GM12878 (cell line): Measurements from ENCODE around the gene PAIP1. TPM values are rescaled to one million over a fixed set of nuclear protein-coding genes. Genes with fewer than 3 reads are reported as not detected.
A peak's percentile ranks its signal among the peaks of the same experiment; 100 is the strongest.

ENCODE experiments used
- ASH2L ChIP-seq: fragments of 300-600, 200-600 bp; sonication (generic); IDR thresholded peaks from 2 replicates; pipeline ENCODE4 v1.6.1; 2017; ENCODE audit warnings: low read depth, mild to moderate bottlenecking, borderline replicate concordance
- CUX1 ChIP-seq: IDR thresholded peaks from 2 replicates; pipeline ENCODE4 v1.6.1; 2012; ENCODE audit warnings: improper control_type of control experiment, low read depth, low read length; ENCODE audit not compliant: insufficient replicate concordance
- GABPA ChIP-seq: IDR thresholded peaks from 2 replicates; pipeline ENCODE4 v1.6.1; 2014; ENCODE audit warnings: antibody characterized with exemption, low read depth, mild to moderate bottlenecking, inconsistent platforms
- HCFC1 ChIP-seq: fragments of 150-350 bp; IDR thresholded peaks from 2 replicates; pipeline ENCODE4 v1.6.1; 2014; ENCODE audit warnings: low read length
- IKZF2 ChIP-seq, 2 experiments: fragments of 450-650 bp; IDR thresholded peaks; 2 replicates each; pipeline ENCODE4 v1.6.1; 2017; ENCODE audit warnings: mild to moderate bottlenecking in 2 of 2, moderate library complexity in 2 of 2
- IRF5 ChIP-seq: fragments of 450-650 bp; IDR thresholded peaks from 2 replicates; pipeline ENCODE4 v1.6.1; 2017; ENCODE audit warnings: borderline replicate concordance
- JUNB ChIP-seq: IDR thresholded peaks from 2 replicates; pipeline ENCODE4 v1.6.1; 2016; ENCODE audit warnings: antibody characterized with exemption, mild to moderate bottlenecking
- JUND ChIP-seq: IDR thresholded peaks from 2 replicates; pipeline ENCODE4 v1.6.1; 2012; ENCODE audit warnings: low read depth, mild to moderate bottlenecking, low read length, improper control_type of control experiment, moderate library complexity
- MEF2A ChIP-seq: IDR thresholded peaks from 2 replicates; pipeline ENCODE4 v1.6.1; 2011; ENCODE audit warnings: low read depth, mild to moderate bottlenecking, low read length, moderate library complexity; ENCODE audit not compliant: insufficient read depth
- NFIC ChIP-seq: IDR thresholded peaks from 2 replicates; pipeline ENCODE4 v1.6.1; 2012; ENCODE audit warnings: low read depth, mild to moderate bottlenecking, inconsistent platforms, low read length, moderate library complexity
- POLR2A ChIP-seq: IDR thresholded peaks from 2 replicates; pipeline ENCODE4 v1.6.1; 2011; ENCODE audit warnings: low read depth, mild to moderate bottlenecking, low read length
- POLR2AphosphoS5 ChIP-seq: IDR thresholded peaks from 2 replicates; pipeline ENCODE4 v1.6.1; 2011; ENCODE audit warnings: mild to moderate bottlenecking, low read length, inconsistent platforms
- RB1 ChIP-seq: fragments of 450-650 bp; formaldehyde crosslinking; IDR thresholded peaks from 2 replicates; pipeline ENCODE4 v1.6.1; 2017; ENCODE audit warnings: mild to moderate bottlenecking, borderline replicate concordance
- RELA ChIP-seq: fragments of 450-650 bp; IDR thresholded peaks from 2 replicates; pipeline ENCODE4 v1.8.0; 2014; ENCODE audit warnings: borderline replicate concordance; ENCODE audit not compliant: partially characterized antibody
- SMAD5 ChIP-seq: IDR thresholded peaks from 2 replicates; pipeline ENCODE4 v1.6.1; 2016; ENCODE audit warnings: antibody characterized with exemption, low read depth
- SRF ChIP-seq, 2 experiments: IDR thresholded peaks; 2 replicates each; pipeline ENCODE4 v1.6.1; 2011; ENCODE audit warnings: low read depth in 2 of 2, low read length in 2 of 2, mild to moderate bottlenecking in 1 of 2, moderate library complexity in 1 of 2
- STAT1 ChIP-seq: fragments of 450-650 bp; conservative IDR thresholded peaks from 2 replicates; pipeline ENCODE4 v1.6.1; 2014; ENCODE audit warnings: antibody characterized with exemption, mild to moderate bottlenecking
- SUPT20H ChIP-seq: IDR thresholded peaks from 2 replicates; pipeline ENCODE4 v1.6.1; 2011; ENCODE audit warnings: low read depth, mild to moderate bottlenecking, low read length, moderate library complexity, borderline replicate concordance; ENCODE audit not compliant: control insufficient read depth
- ZNF207 ChIP-seq: fragments of 450-650 bp; IDR thresholded peaks from 2 replicates; pipeline ENCODE4 v1.6.1; 2014; ENCODE audit warnings: antibody characterized with exemption, mild to moderate bottlenecking, borderline replicate concordance
- polyA plus RNA-seq, 11 experiments: library from polyadenylated mRNA; depleted of rRNA in 4 of 11; unstranded in 6 of 11; stranded (reverse) in 5 of 11; fragments of >200 nt; fragmentation: Nextera tagmentation in 4 of 11; fragmentation: Illumina TruSeq in 1 of 11; extraction: Ambion mirVana in 4 of 11; extraction: Trizol in 1 of 11; gene quantifications; 1 replicate in 1 of 11; 2 replicates in 10 of 11; pipeline versions ENCODE4 v1.2.1 to v1.2.3, GENCODE V29; 2011 to 2016; ENCODE audit warnings: inconsistent platforms in 2 of 11, missing spikeins in 2 of 11, low read depth in 1 of 11
- total RNA-seq, 4 experiments: library from RNA; depleted of rRNA in 3 of 4; stranded (reverse); fragments of >200 nt in 3 of 4; fragmentation: Illumina TruSeq in 1 of 4; extraction: Trizol in 1 of 4; gene quantifications; 2 replicates each; pipeline versions ENCODE4 v1.2.1 to v1.2.3, GENCODE V29; 2013 to 2021
- TF ChIP-seq, protein P1 (sequence below): fragments of 450-650 bp; IDR thresholded peaks from 2 replicates; pipeline ENCODE4 v1.6.1; 2017; ENCODE audit warnings: mild to moderate bottlenecking, moderate library complexity

PAIP1 gene
- total and polyA plus RNA-seq, 10 of the 15 experiments (the other 5 are each of a cell fraction or from before 2014, with no cell fraction given), result 37.4 to 90.9 (median 57.0) TPM

- TF ChIP-seq CUX1, result no peak
- TF ChIP-seq POLR2A, result peak; percentile 90
- TF ChIP-seq GABPA, result no peak
- TF ChIP-seq ASH2L, result no peak
- no peak for TF ChIP-seq MEF2A
- no peak for TF ChIP-seq RB1
- TF ChIP-seq, protein P1, sequence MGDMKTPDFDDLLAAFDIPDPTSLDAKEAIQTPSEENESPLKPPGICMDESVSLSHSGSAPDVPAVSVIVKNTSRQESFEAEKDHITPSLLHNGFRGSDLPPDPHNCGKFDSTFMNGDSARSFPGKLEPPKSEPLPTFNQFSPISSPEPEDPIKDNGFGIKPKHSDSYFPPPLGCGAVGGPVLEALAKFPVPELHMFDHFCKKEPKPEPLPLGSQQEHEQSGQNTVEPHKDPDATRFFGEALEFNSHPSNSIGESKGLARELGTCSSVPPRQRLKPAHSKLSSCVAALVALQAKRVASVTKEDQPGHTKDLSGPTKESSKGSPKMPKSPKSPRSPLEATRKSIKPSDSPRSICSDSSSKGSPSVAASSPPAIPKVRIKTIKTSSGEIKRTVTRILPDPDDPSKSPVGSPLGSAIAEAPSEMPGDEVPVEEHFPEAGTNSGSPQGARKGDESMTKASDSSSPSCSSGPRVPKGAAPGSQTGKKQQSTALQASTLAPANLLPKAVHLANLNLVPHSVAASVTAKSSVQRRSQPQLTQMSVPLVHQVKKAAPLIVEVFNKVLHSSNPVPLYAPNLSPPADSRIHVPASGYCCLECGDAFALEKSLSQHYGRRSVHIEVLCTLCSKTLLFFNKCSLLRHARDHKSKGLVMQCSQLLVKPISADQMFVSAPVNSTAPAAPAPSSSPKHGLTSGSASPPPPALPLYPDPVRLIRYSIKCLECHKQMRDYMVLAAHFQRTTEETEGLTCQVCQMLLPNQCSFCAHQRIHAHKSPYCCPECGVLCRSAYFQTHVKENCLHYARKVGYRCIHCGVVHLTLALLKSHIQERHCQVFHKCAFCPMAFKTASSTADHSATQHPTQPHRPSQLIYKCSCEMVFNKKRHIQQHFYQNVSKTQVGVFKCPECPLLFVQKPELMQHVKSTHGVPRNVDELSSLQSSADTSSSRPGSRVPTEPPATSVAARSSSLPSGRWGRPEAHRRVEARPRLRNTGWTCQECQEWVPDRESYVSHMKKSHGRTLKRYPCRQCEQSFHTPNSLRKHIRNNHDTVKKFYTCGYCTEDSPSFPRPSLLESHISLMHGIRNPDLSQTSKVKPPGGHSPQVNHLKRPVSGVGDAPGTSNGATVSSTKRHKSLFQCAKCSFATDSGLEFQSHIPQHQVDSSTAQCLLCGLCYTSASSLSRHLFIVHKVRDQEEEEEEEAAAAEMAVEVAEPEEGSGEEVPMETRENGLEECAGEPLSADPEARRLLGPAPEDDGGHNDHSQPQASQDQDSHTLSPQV, result no peak
- peak in 1 of 2 experiments; percentile 5; a peak in 2 of 4 replicates for TF ChIP-seq IKZF2 (IDR thresholded peaks at IDR 0.05)
- no peak for TF ChIP-seq ZNF207
- TF ChIP-seq IRF5, result no peak
- peak; percentile 89 for TF ChIP-seq SMAD5
- TF ChIP-seq SRF (IDR thresholded peaks at IDR 0.05; ENCODE audit: low read depth in 2 of 2, low read length in 2 of 2), result no peak
- TF ChIP-seq RELA, result no peak
- no peak for TF ChIP-seq SUPT20H
- peak; percentile 54 for TF ChIP-seq HCFC1
- 0 out of 2 replicates have a peak, but pooled peaks have one; percentile 65 for TF ChIP-seq STAT1
- no peak for TF ChIP-seq JUNB
- no peak; the same call in 1 of the 2 replicates for TF ChIP-seq NFIC
- TF ChIP-seq JUND, result 0 out of 2 replicates have a peak, but pooled peaks have one; percentile 5
- TF ChIP-seq POLR2AphosphoS5, result peak; percentile 93
Observed at GRCh38 chr5:43483298-43484105, 73.4 kb downstream of the PAIP1 start, which contains the start of gene TMEM267 (continued).
